PFSK-1 (cell line): ENCODE results near the gene BRMS1.

Source experiments
- POLR2AphosphoS5 ChIP-seq: IDR thresholded peaks from 2 replicates; pipeline ENCODE4 v1.6.1; 2012; ENCODE audit warnings: low read depth, mild to moderate bottlenecking, control low read depth, low read length, moderate library complexity
- REST ChIP-seq, 2 experiments: IDR thresholded peaks; 2 replicates each; pipeline versions ENCODE4 v1.6.1 to v1.8.0; 2011 to 2012; ENCODE audit warnings: low read depth in 2 of 2, low read length in 2 of 2, control low read depth in 1 of 2, inconsistent platforms in 1 of 2, mild to moderate bottlenecking in 1 of 2, moderate library complexity in 1 of 2; ENCODE audit not compliant: insufficient read depth in 1 of 2
- SIN3A ChIP-seq: IDR thresholded peaks from 2 replicates; pipeline ENCODE4 v1.6.1; 2012; ENCODE audit warnings: mild to moderate bottlenecking, low read length, moderate library complexity, borderline replicate concordance; ENCODE audit not compliant: insufficient read depth
- TAF1 ChIP-seq: IDR thresholded peaks from 2 replicates; pipeline ENCODE4 v1.6.1; 2012; ENCODE audit warnings: low read length, control low read depth, borderline replicate concordance; ENCODE audit not compliant: insufficient read depth

- TF ChIP-seq REST (IDR thresholded peaks at IDR 0.05; ENCODE audit: insufficient read depth in 1 of 2, low read depth in 2 of 2, low read length in 2 of 2) (no peak), POLR2AphosphoS5 (no peak), SIN3A (no peak), TAF1 (no peak)
These were observed 30.8 kb downstream of the BRMS1 start for GRCh38 chr11:66314186-66314501.
